ENCODE results near the gene RPS19. TPM values are rescaled to one million over a fixed set of nuclear protein-coding genes. Genes with fewer than 3 reads are reported as not detected.
A peak's percentile ranks its signal among the peaks of the same experiment; 100 is the strongest.

The RPS19 gene
- 611 TPM for total RNA-seq
- long read RNA-seq, transcript RPS19-206 (6 exons, 2,359 nt), result major isoform, 252 of 277 reads
- long read RNA-seq, partial matches to known transcripts, result 20 of 277 reads
- long read RNA-seq, other reads (novel, unspliced or antisense), result 5 of 277 reads

- Histone ChIP-seq H3K9me3 (replicated peaks) (no peaks in the 10 kb centered on the region), H3K4me1 (peaks cover 47% of the 10 kb centered on the region), H3K27me3 (ENCODE audit: low read depth) (peaks cover 14% of the 10 kb centered on the region), H3K27ac (replicated peaks) (peak within 1 kb of the TSS; percentile 99), H3K36me3 (peaks cover 40% of the 10 kb centered on the region), H3K4me3 (peak within 1 kb of the TSS; percentile 95)
- peak; percentile 98 for DNase-seq
- intact Hi-C loops (cut with micrococcal nuclease), result loop anchor here (10.0 kb wide), 1 partner anchor 75 kb away; no protein-coding TSS in a partner anchor
- TF ChIP-seq CTCF (IDR thresholded peaks at IDR 0.05; ENCODE audit: borderline replicate concordance), result peak; percentile 76
These were observed at the start of gene RPS19 for GRCh38 chr19:41859618-41860418. TSS of gene RPS19 (plus strand) at chr19:41860255. CDS start at chr19:41860775, 520 bp downstream.

GRCh38 chr19:41810301-41810700, 49.8 kb upstream of the RPS19 start:
- Histone ChIP-seq H3K27me3 (ENCODE audit: low read depth) (peaks cover 83% of the 10 kb centered on the region), H3K36me3 (no peaks in the 10 kb centered on the region), H3K27ac (replicated peaks) (peak overlapping the region; percentile 27), H3K4me3 (no peak overlapping the region), H3K4me1 (no peaks in the 10 kb centered on the region), H3K9me3 (replicated peaks) (no peaks in the 10 kb centered on the region)
- no peak for TF ChIP-seq CTCF (IDR thresholded peaks at IDR 0.05; ENCODE audit: borderline replicate concordance)
- no peak for DNase-seq
- intact Hi-C loops (cut with micrococcal nuclease), result no loop called here

DNA sequence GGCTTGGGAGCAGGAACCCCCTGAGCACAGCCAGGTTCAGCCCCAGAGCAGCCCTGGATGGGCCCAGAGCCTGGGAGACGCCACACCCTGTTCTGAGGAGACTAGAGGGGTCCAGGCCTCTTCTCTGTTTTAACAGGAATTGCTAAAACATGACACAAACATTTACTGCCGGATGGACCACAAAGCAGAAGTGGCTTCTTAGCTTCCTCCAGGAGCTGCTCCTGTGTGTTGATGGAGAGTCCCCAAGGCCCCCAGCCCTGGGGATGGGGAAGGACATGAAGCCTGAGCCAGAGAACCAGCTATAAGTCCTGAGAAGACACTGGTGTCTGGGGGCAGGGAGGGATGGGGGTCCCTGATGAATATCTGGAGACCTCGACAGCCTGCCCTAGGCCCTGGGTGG, 49.0 kb upstream of the RPS19 start:
- Histone ChIP-seq H3K9me3 (replicated peaks) (no peaks in the 10 kb centered on the region), H3K36me3 (no peaks in the 10 kb centered on the region), H3K27me3 (ENCODE audit: low read depth) (peaks cover 83% of the 10 kb centered on the region), H3K4me3 (no peak overlapping the region), H3K27ac (replicated peaks) (peak overlapping the region; percentile 30), H3K4me1 (no peaks in the 10 kb centered on the region)
- no peak for TF ChIP-seq CTCF (IDR thresholded peaks at IDR 0.05; ENCODE audit: borderline replicate concordance)
- DNase-seq, result peak; percentile 26
- intact Hi-C loops (cut with micrococcal nuclease), result no loop called here

DNA sequence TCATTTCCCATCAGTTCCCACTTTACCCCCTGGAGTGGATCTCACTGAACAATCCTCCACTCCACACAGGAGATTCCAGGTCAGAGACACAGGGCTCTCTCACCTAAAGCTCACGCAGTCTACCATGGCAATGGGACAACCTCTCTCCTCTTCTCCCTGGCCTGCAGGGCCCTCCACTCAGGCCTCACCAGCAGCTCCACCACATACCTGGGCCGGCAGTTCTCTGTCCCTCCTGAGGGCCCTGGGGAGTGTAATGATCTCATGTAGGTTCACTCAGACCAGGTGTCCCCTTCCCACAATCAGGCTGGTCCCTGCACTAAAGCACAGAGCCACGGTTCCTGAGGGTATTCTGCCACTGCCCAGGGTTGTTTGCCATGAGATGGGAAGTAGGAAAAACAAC, 48.1 kb upstream of the RPS19 start:
- intact Hi-C loops (cut with micrococcal nuclease), result no loop called here
- DNase-seq, result no peak
- Histone ChIP-seq H3K4me1 (no peaks in the 10 kb centered on the region), H3K27me3 (ENCODE audit: low read depth) (peaks cover 79% of the 10 kb centered on the region), H3K27ac (replicated peaks) (no peak overlapping the region), H3K36me3 (no peaks in the 10 kb centered on the region), H3K4me3 (no peak overlapping the region), H3K9me3 (replicated peaks) (no peaks in the 10 kb centered on the region)
- no peak for TF ChIP-seq CTCF (IDR thresholded peaks at IDR 0.05; ENCODE audit: borderline replicate concordance)

DNA sequence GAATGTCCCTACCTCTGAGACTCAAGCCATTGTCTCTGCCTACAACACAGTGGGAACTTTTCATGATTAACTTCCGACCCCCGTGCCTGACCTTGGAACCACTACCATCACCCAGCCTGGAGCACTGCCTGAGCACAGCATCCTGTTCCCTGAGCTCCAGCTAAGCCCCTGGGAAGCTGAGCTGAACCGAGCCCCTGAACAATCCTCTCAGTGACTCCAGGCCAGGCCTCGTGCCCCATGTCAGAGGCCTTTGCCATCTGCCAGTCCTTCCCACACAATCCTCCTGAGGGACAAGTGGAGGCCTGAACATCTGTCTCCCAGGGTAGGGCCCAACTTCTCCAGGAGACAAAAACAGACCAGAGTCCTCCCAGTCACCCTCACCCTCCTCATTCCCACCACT, 46.1 kb upstream of the RPS19 start:
- intact Hi-C loops (cut with micrococcal nuclease), result no loop called here
- H3K36me3 ChIP-seq, result no peaks in the 10 kb centered on the region
- H3K4me1 ChIP-seq, result no peaks in the 10 kb centered on the region
- no peak overlapping the region for H3K27ac ChIP-seq (replicated peaks)
- no peak overlapping the region for H3K4me3 ChIP-seq
- no peak for DNase-seq
- H3K9me3 ChIP-seq (replicated peaks), result no peaks in the 10 kb centered on the region
- TF ChIP-seq CTCF (IDR thresholded peaks at IDR 0.05; ENCODE audit: borderline replicate concordance), result no peak
- peaks cover 62% of the 10 kb centered on the region for H3K27me3 ChIP-seq (ENCODE audit: low read depth)
